Stomach (tissue), 4 donors: Measurements from ENCODE around the gene CYTH1.

Experiments
- EP300 ChIP-seq: sonication (generic); formaldehyde crosslinking; IDR thresholded peaks from one replicate; pipeline ENCODE4 v1.6.1; 2017; ENCODE audit warnings: antibody characterized with exemption
- POLR2A ChIP-seq, 4 donors: fragments of 450-650 bp; IDR thresholded peaks; one replicate each; pipeline ENCODE4 v1.6.1; 2016; ENCODE audit warnings: antibody characterized with exemption in 4 of 4, control low read depth in 2 of 4, mild to moderate bottlenecking in 1 of 4, moderate library complexity in 1 of 4
- POLR2AphosphoS5 ChIP-seq, 3 donors: sonication (generic); formaldehyde crosslinking; IDR thresholded peaks; one replicate each; pipeline ENCODE4 v1.6.1; 2016; ENCODE audit warnings: antibody characterized with exemption in 3 of 3
- TF ChIP-seq, protein P1 (sequence below), 7 experiments: fragments of 450-650 bp in 4 of 7; fragments of 200-600 bp in 3 of 7; sonication (generic) in 3 of 7; IDR thresholded peaks; one replicate each; pipeline ENCODE4 v1.5.1; 2016 to 2019; ENCODE audit warnings: antibody characterized with exemption in 7 of 7, control low read depth in 2 of 7, mild to moderate bottlenecking in 1 of 7

DNA sequence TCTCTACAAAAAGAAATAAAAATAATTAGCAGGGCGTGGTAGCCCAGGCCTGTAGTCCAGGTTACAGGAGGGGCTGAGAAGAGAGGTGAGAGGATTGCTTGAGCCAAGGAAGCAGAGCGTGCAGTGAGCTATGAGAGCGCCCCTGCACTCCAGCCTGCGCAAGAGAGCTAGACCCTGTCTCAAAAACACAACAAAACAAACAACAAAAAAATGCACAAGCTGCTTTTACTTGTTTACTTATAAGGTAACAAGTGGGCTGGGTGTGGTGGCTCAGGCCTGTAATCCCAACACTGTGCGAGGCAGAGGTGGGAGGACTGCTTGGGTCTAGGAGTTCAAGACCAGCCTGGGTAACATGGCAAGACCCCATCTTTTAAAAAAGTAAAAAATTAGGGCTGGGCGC is 1.7 kb downstream of the CYTH1 start:
- no peak for TF ChIP-seq POLR2A (IDR thresholded peaks at IDR 0.05)
- TF ChIP-seq, protein P1, sequence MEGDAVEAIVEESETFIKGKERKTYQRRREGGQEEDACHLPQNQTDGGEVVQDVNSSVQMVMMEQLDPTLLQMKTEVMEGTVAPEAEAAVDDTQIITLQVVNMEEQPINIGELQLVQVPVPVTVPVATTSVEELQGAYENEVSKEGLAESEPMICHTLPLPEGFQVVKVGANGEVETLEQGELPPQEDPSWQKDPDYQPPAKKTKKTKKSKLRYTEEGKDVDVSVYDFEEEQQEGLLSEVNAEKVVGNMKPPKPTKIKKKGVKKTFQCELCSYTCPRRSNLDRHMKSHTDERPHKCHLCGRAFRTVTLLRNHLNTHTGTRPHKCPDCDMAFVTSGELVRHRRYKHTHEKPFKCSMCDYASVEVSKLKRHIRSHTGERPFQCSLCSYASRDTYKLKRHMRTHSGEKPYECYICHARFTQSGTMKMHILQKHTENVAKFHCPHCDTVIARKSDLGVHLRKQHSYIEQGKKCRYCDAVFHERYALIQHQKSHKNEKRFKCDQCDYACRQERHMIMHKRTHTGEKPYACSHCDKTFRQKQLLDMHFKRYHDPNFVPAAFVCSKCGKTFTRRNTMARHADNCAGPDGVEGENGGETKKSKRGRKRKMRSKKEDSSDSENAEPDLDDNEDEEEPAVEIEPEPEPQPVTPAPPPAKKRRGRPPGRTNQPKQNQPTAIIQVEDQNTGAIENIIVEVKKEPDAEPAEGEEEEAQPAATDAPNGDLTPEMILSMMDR (IDR thresholded peaks at IDR 0.05), result no peak
- no peak for TF ChIP-seq EP300
- no peak for TF ChIP-seq POLR2AphosphoS5 (IDR thresholded peaks at IDR 0.05)
